Adrenal gland (tissue), 5 donors: ENCODE results near the gene COL25A1.

Source experiments
- POLR2A ChIP-seq, 2 donors: fragments of 450-650 bp; IDR thresholded peaks; one replicate each; pipeline ENCODE4 v1.6.1; 2017; ENCODE audit warnings: antibody characterized with exemption in 2 of 2, mild to moderate bottlenecking in 2 of 2, moderate library complexity in 1 of 2
- TF ChIP-seq, protein P1 (sequence below), 6 experiments: fragments of 450-650 bp in 4 of 6; fragments of 200-600 bp in 2 of 6; sonication (generic) in 1 of 6; IDR thresholded peaks; 1 replicate in 5 of 6; 2 replicates in 1 of 6; pipeline versions ENCODE4 v1.5.1 to v1.8.0; 2016 to 2021; ENCODE audit warnings: antibody characterized with exemption in 6 of 6, mild to moderate bottlenecking in 2 of 6, moderate library complexity in 1 of 6
- donor health status: DM: no; HTN: no; CAD: no.

DNA sequence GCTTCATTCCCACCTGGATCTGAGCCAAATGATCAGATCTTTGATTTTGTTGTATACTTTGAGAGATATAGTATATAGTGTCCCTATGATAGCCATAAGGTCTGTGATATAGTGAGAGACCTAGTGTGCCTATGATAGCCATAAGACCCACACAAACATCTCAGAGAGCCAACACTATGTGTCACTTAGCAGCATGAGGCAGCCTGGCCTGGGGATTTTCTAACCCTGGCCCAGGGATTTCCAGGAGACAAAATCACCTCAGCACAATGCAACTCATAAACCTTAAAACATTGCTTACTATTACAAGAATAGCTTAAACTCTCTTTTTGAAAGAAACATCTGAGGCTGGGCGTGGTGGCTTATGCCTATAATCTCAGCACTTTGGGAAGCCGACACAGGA is 23.2 kb upstream of the COL25A1 start:
- no peak for TF ChIP-seq POLR2A (IDR thresholded peaks at IDR 0.05)
- TF ChIP-seq, protein P1, sequence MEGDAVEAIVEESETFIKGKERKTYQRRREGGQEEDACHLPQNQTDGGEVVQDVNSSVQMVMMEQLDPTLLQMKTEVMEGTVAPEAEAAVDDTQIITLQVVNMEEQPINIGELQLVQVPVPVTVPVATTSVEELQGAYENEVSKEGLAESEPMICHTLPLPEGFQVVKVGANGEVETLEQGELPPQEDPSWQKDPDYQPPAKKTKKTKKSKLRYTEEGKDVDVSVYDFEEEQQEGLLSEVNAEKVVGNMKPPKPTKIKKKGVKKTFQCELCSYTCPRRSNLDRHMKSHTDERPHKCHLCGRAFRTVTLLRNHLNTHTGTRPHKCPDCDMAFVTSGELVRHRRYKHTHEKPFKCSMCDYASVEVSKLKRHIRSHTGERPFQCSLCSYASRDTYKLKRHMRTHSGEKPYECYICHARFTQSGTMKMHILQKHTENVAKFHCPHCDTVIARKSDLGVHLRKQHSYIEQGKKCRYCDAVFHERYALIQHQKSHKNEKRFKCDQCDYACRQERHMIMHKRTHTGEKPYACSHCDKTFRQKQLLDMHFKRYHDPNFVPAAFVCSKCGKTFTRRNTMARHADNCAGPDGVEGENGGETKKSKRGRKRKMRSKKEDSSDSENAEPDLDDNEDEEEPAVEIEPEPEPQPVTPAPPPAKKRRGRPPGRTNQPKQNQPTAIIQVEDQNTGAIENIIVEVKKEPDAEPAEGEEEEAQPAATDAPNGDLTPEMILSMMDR (IDR thresholded peaks at IDR 0.05) = no peak
